KBM-7 (cell line): ENCODE results near the gene ITGAL.
"Not testable (repeated sequence)": the region's sequence is repeated elsewhere in the genome, so short reads cannot be mapped to it uniquely, and the experiment has no call there.

ENCODE experiments used
- DNase-seq: peaks from one replicate; pipeline ENCODE4 v3.0.0-alpha.2; 2015
- in situ Hi-C: fragments of 300-500 bp; cut with MboI; formaldehyde crosslinking; loops from 2 replicates; pipeline ENCODE4 v1.14.3; 2020; ENCODE audit warnings: low sequenced_read_pairs, low pct_unique_long_range_greater_than_20kb, mixed read lengths

The ITGAL gene

DNA sequence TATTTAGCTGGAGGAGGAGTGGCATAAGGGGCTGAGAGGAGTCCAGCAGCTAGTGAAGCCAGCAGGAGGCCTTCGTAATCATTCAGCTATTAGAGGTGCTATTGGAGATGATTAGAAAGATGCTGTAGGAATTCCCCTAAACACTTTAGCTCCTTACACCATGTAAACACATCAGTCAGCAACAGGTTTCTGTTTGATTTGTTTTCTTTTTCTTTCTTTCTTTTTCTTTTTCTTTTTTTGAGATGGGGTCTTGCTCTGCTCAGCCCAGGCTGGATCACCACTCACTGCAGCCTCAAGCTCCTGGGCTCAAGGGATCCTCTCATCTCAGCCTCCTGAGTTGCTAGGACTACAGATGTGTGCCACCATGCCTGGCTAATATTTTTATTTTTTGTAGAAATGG, 16.2 kb upstream of the ITGAL start:
- no peak for DNase-seq
- in situ Hi-C loops, result no loop called here

GRCh38 chr16:30457256-30457655, 15.3 kb upstream of the ITGAL start:
- in situ Hi-C loops, result no loop called here
- no peak for DNase-seq

- in situ Hi-C loops, result no loop called here
- DNase-seq, result peak; percentile 25
Measured at GRCh38 chr16:30457743-30458560, 14.6 kb upstream of the ITGAL start.

DNA sequence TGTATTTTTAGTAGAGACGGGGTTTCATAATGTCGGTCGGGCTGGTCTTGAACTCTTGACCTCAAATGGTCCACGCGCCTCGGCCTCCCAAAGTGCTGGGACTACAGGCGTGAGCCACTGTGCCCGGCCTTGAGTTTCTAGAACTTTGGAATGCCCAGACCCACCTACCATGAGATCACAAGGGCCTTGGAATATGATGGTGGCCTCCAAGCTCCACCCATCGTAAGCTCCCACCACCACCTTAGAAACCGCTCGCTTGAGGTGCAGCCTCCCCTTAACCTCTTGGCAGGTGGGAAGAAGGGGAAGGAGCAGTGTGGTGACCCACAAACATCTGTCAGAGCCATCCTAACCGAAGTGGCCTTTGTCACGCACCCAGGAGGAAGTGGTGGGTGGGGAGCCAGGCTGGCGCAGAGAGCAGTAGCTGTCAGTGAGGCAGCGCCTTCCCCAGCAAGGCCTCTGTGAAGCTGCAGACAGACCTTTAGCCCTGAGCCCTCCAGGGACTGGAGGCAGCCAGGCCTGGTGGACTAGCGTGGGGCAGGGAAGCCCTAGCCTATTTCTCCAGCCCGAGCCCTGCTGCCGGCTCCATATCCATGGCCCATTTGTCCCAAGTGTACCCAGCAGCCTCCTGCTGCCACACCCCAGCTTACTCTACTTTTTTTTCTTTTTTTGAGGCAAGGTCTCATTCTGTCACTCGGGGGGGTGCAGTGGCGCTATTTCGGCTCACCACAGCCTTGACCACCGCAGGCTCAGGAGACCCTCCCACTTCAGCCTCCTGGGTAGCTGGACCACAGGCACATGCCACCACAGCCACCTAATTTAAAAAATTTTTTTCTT, 13.8 kb upstream of the ITGAL start:
- DNase-seq, result peak; percentile 99
- in situ Hi-C loops, result no loop called here

- in situ Hi-C loops, result no loop called here
- DNase-seq, result peak; percentile 51
Measured at GRCh38 chr16:30459456-30459855, 13.1 kb upstream of the ITGAL start.

DNA sequence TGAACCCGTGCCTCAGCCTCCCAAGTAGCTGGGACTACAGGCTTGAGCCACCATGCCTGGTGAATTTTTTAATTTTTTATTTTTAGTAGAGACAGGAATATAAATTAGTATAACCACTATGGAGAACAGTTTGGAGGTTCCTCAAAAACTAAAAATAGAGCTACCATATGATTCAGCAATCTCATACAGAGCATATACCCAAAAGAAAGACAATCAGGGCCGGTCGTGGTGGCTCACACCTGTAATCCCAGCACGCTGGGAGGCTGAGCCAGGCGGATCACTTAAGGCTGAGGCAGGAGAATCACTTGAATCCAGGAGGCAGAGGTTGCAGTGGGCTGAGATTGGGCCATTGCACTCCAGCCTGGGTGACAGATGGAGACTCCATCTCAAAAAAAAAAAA, 11.1 kb upstream of the ITGAL start:
- DNase-seq, result peak; percentile 54
- in situ Hi-C loops, result not testable (repeated sequence)

DNA sequence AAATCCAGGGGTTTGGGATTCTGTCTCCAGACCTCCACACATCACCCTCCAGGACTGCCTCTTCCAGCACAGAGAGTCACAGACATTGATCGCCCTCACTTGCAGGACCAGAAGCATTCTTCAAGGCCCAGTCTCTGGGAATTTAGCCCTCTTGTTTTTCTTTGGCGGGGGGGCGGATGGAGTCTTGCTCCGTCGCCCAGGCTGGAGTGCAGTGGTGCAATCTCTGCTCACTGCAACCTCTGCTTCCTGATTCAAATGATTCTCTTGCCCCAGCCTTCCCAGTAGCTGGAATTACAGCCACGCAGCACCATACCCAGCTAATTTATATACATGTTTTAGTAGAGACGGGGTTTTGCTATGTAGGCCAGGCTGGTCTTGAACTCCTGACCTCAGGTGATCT, 8.5 kb upstream of the ITGAL start:
- in situ Hi-C loops, result no loop called here
- no peak for DNase-seq

GRCh38 chr16:30470170-30470512, 2.4 kb upstream of the ITGAL start:
- no peak for DNase-seq
- in situ Hi-C loops, result no loop called here

DNA sequence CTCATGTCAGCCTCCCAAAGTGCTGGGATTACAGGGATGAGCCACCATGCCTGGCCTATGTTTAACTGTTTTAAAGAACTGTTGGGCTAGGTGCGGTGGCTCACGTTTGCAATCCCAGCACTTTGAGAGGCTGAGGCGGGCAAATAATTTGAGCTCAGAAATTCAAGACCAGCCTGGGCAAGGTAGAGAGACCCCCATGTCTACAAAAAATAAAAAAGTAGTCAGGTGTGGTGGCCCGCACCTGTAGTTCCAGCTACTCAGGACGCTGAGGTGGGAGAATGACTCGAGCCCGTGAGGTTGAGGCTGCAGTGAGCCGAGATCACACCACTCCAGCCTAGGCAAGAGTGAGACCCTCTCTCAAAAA, 1.9 kb upstream of the ITGAL start:
- no peak for DNase-seq
- in situ Hi-C loops, result no loop called here

DNA sequence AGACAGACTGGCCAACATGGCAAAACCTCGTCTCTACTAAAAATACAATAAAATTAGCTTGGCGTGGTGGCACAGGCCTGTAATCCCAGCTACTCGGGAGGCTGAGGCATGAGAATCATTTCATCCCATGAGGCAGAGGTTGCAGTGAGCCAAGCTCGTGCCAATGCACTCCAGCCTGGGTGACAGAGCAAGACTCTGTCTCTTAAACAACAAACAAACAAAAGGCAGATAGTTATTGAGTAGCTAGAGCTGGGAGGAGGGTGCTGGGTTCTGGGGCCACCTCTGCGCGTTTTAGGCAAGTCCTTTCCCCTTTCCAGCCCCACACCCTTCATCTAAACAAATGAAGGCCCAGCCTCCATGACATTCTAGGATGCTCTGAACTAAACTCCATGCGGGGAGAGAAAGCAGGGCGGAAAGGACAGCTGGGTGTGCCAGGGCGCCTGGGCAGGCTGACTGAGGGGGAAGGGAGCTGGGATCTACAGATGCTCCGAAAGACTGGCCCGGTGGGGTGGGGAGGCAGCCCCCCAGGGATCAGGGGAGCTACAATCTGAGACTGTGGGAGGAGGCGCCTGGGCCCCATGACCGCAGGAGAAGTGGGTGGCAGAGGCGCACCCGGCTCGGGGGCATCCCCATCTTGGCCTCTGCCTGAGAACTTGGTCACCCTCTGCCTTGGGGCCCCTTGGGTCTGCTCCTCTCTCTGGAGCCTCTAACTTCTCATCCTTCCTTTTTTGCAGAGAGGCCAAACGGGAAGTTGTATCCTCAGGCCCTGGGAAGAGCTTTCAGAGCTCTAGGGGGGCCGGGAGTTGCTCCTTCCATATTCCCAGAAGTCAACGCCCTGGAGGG, 910 bp downstream of the ITGAL start:
- in situ Hi-C loops, result no loop called here

DNA sequence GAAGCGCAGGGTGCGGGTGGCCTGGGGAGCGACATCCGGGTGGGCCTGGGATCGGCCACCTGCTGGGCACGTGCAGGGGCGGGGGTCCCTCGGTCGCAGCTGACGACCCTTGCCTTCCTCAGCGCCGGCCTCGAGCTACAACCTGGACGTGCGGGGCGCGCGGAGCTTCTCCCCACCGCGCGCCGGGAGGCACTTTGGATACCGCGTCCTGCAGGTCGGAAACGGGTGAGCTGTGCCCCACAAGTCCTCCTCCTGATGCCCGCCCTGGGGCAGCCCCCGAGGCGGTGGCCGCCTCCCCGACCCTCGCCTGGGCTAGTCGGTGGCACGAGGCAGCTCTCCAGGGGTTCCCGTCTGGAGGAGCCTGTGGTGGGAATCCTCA, 1.5 kb downstream of the ITGAL start:
- no peak for DNase-seq
- in situ Hi-C loops, result no loop called here

More for the DNA sequence above, 910 bp downstream of the ITGAL start:
- peak; percentile 49 for DNase-seq

DNA sequence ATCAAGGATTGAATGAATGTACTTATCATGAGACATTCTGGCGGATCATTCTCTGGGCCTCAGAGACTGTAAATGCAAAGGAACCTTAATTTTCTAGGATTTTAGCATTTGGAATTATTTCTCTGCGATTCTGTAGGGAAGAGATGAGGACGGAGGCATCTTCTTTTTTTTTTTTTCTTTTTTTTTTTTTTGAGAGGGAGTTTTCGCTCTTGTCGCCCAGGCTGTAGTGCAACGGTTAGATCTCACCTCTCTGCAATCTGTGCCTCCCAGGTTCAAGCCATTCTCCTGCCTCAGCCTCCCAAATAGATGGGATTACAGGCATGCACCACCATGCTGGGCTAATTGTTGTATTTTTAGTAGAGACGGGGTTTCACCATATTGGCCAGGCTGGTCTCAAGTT, 2.1 kb downstream of the ITGAL start:
- in situ Hi-C loops, result no loop called here
- DNase-seq, result no peak

- DNase-seq, result no peak
- in situ Hi-C loops, result no loop called here
Measured at GRCh38 chr16:30476991-30477390, 4.4 kb downstream of the ITGAL start.

- in situ Hi-C loops, DNase-seq: not testable (repeated sequence)
Measured at GRCh38 chr16:30477773-30478172, 5.2 kb downstream of the ITGAL start.

GRCh38 chr16:30478766-30479478, 6.4 kb downstream of the ITGAL start:
- no peak for DNase-seq
- in situ Hi-C loops, result no loop called here

GRCh38 chr16:30481381-30481780, 8.8 kb downstream of the ITGAL start:
- no peak for DNase-seq
- in situ Hi-C loops, result no loop called here

- in situ Hi-C loops, result no loop called here
- no peak for DNase-seq
Measured at GRCh38 chr16:30482366-30482765, 9.8 kb downstream of the ITGAL start.

DNA sequence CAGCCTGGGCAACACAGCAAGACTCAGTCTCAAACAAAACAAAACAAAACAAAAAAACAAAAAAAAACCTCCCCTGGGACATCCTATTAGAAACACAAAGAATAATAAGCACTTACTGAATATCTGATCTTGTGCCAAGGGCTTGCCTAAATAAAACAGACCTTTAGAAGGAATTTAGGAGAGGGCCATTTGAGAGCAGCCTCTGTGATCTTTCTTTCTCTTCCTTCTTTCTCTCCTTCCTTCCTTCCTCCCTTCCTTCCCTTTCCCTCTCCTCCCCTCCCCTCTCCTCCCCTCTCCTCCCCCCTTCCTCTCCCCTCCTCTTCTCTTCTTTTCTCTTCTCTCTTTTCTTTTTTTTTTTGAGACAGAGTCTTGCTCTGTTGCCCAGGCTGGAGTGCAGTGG, 12.3 kb downstream of the ITGAL start:
- no peak for DNase-seq
- in situ Hi-C loops, result no loop called here

DNA sequence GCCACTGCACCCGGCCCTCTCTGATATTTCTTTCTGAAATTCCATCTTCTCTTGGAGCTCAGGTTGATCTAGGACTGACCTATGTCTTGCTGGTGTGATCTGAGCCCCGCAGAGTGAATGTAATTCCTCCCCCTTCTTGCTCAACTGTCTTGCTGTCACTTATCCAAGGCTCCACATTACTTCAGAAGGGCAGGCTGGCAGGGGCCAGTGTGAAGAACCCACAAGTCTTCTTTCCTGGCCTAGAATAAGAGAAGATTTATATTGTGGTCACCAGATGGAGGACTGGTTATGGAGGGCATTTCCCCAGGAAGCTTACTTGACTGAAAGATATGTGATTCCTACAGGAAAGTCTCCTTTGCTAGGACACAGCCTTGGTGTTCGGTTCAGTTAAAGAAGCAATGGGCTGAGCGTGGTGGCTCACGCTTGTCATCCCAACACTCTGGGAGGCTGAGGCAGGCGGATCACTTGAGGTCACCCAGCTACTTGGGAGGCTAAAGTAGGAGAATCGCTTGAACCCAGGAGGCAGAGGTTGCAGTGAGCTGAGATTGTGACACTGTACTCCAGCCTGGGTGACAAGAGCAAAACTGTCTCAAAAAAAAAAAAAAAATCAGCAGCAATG, 13.4 kb downstream of the ITGAL start:
- DNase-seq, result no peak
- in situ Hi-C loops, result no loop called here
